DMS 273 treated with DMSO at 0.1 percent for 48 hours (cell line): Measurements from ENCODE around the gene C1orf210.

Experiments used
- DNase-seq: peaks from one replicate; lab custom pipeline; 2025; lab: John Stamatoyannopoulos, UW

C1orf210 gene

GRCh38 chr1:43247256-43247921 lies 38.0 kb downstream of the C1orf210 start:
- DNase-seq: no peak

DNA sequence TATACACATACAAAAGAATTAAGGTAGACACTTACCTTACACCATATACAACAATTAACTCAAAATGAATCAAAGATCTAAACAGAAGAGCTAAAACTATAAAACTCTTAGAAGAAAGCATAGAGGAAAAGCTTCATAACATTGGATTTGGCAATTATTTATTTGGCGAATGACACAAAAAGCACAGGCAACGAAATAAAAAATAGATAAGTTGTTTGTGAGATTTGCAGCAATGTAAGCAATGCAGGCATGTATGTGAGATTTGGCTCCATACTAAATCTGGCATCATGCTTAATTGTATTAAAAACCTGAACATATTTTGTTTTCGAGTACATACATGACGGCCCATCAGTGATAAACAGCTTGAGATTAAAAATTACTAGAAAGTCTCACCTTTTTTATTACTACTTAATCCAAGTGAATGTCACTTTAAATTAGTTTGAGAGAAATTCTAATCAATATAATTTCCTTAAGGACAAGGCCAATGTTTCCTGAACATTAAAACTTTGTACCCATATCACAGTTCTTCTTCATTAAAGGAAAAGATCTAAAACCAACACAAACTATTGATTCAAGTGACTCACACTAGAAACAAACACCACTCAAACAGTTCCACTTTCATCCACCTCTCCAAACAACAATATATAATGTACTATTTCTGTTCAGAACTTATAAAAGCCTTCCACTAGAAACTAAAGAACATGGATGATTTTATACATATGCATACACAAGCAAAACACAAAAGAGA lies 38.7 kb downstream of the C1orf210 start:
- DNase-seq: no peak

GRCh38 chr1:43243299-43243698 lies 42.1 kb downstream of the C1orf210 start:
- DNase-seq: no peak

DNA sequence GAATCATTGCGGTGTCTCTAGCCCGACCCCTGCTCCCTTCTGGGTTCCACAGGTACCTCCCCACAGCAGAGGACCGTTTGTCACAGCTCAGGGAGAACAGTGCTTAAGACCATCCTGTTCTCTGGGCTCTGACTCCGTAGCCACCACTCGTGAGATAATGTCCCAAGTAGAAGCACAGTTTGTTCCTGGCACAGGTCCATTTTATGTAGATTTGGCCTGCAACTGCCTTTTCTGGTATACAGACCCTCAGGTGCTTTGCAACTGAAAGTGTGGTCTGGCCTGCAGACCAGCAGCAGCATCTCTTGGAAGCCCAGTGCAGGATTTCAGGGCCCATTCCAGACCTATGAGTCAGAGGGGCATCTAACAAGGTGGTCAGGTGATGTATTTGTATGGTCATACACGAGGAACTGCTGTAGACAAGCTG lies 44.0 kb downstream of the C1orf210 start:
- DNase-seq: no peak

DNA sequence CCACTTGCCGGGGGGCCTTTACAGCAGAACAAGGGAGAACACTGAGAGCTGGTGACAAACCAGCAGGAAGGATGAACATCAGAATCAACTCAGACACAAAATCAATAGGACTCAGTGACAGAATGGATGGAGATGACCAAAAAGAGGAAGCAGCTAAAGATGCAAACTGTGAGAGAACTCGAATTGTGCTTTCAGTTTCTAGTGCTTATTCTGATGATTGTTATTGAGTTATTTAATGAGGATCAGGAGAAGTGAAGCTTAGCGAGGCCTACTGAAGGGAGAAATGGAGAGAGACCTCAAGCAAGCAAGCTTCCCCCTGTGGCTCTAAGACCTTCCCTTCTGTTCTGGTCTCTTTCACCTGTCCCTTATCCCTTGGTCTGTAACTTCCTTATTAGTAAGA lies 45.9 kb downstream of the C1orf210 start:
- no peak for DNase-seq

DNA sequence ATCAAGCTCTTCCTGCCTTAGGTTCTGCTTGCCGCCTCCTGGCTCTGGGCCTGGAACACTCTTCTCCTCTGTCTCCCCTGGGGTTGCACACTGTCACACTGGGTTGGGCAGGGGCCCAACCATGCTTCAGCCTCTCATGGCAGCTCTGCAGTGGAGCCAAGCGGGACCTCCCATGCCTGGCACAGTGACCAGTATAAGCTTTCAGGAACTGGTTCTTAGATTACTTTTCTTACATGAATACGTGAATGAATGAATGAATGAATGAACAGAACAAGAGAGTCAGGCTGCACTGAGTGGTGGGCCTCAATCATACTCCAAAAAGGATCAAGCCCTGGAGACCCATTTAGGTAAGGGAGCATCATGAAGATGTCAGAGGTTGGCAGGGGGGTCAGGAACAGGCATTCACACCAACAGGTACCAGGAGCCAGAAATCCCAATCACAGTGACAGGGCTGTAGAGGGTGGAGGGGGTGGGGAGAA lies 46.4 kb downstream of the C1orf210 start:
- DNase-seq: no peak

DNA sequence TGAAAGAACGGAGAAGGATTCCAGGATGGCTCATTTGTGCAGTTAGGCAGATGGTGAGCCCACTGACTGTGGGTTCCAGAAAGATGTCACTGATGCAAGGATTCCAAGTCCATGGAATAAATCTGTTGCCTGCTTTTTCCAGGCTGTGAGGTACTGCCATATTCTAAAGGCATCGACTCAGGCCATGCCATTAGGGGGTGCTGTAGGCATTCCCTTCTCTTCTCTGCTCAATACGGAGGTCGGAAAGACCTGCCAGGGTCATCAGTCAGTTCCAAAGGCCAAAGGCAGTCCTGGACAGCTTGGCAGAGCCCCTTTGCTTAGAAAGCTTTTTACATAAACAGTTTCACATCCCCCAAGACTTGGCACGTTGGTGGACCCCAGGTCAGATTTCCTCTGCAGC lies 47.3 kb downstream of the C1orf210 start:
- no peak for DNase-seq

DNA sequence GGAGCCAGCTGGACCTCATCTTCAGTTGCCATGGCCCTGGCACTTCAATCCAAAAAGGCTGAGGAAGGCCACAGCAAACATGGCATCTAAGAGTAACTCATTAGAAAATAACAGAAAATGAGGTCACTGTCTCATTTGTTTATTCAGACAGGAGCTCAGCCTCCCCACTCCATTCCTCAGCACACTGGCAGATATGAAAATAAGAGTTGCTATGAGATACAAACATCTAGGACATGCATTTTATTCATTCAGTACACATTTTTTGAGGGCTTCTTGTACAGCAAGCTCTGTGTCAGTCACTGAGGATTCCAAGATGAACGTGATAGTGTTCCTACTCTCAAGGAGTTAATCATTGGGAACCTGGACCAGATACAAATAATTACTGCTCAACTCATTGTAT lies 48.3 kb downstream of the C1orf210 start:
- DNase-seq: no peak

DNA sequence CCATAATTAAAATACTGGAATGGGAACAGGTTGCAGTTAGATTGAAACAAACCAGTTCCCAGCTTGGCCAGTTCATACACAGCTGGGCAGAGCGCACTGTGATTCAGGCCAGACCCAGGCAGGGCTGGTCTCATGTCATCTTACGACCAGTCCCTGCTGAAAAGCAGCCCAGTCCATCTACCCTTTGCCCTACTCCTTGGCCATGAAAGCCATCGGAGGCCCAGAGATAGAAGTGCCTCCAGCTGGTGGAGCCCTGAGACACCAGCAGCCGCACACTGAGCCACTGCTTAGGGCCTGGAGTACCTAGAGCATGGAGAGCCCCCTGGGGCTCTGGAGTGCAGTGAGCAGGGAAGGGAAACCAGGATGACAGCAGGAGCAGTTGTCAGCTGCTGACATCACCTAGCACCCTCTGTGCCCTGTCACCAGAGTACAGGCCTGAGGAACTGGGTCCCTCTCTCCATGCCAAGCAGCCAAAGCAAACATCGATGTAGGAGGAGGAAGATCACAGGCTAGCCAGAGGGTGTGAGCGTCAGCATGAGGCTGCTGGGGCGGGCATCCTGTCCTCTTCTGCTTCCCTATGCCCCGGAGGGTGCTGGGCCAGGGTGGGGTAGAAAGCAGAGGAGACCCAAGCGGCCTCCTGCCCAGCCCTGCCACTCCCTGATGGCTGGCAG lies 49.8 kb downstream of the C1orf210 start:
- DNase-seq: no peak

- DNase-seq: no peak
Observed at GRCh38 chr1:43235040-43235439, 50.3 kb downstream of the C1orf210 start.

- DNase-seq: no peak
Observed at GRCh38 chr1:43234267-43234666, 51.1 kb downstream of the C1orf210 start.

DNA sequence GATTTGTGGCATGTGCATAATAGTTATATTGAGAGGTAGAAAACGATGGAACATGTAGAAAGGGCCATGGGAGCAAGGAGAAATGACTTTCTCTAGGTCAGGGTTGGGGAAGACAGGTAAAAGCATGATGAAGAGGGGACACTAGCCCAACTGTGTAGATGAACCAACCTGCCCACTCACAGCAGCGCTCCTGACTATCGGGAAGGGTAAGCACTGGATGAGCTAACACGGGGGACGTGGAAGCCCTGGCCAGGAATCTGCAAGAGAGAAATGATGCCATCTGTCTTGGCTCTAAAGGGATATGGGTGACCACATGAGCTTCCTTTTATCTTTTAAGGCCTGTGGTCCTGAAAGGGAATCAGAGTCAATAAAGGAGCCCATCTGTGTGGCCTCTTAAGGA lies 51.8 kb downstream of the C1orf210 start:
- DNase-seq: no peak

- no peak for DNase-seq
Observed at GRCh38 chr1:43232482-43232881, 52.9 kb downstream of the C1orf210 start.

DNA sequence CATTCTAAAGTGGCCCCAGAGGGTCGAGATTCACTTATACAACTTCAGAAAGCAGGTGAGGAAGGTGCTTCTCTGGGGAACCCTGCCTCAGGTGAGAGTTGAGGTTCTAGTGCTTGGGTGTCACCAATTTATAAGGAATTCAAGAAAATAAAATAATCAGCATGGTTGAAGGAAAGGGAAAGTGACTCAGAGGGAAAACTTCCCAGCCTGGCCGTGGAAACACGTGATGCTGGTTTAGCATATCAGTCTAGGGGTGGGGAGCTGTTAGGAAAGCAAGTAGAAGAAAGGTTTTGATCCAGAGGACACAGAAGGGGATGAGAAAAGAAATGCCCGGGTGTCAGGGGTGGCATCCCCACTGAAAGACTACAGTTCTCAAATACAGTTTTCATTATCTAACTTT lies 53.3 kb downstream of the C1orf210 start:
- no peak for DNase-seq
